Activated CD4-positive, alpha-beta T cell treated with anti-CD3 and anti-CD28 coated beads for 24 hours (primary cell): ENCODE measurements around the gene TTLL5.
"Not testable (repeated sequence)": the region's sequence is repeated elsewhere in the genome, so short reads cannot be mapped to it uniquely, and the experiment has no call there.

Experiments used
- DNase-seq, 2 donors: peaks; one replicate each; pipeline ENCODE4 v3.0.0-alpha.2; 2020; ENCODE audit warnings: low read depth in 2 of 2

The TTLL5 gene

DNA sequence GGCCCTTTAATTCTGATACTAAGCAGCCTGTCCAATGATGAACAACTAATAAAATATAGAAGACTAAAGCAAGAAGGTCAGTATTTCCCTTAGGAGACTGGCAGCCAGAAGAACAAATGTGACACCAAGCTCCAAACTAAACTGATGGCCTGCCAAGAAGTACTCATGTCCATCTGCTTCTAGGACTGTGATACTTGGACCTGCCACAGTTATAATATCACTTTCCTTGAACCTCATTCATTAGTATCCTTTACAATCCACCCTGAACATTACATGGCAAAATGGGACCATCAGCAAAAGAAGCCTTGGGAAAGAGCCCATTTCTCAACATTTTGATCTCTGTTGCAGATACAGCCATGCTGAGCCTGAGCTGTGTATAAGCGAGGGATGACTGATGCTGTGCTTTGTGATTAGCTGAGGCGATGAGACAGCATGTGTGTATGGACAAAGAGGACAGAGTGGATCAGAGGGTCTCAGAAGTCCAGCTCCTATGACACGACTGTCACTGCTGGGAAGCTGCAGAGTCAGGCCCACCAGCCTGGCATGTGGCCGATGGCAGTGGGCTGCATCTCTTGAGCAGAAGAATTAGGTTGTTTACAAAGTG, 246.8 kb downstream of the TTLL5 start:
- no peak for DNase-seq

DNA sequence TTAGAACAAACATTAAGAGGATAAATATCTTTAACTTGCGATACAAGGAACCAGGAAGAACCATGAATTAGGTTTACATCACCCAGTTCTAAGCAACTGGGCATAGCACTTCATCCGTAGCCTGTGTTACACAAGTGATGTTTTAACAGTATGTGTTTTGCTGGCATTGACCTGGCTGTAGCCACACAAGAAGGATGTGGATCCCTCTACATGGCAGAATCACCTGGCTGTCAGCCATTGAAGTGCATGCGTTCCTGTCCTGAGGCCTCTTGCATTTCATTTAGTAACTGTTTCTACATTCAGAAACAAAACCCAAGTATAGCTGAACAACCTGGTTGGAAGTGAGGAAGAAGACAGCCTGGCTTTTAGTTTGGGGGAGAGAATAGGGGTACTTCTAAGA, 248.6 kb downstream of the TTLL5 start:
- DNase-seq, result no peak

DNA sequence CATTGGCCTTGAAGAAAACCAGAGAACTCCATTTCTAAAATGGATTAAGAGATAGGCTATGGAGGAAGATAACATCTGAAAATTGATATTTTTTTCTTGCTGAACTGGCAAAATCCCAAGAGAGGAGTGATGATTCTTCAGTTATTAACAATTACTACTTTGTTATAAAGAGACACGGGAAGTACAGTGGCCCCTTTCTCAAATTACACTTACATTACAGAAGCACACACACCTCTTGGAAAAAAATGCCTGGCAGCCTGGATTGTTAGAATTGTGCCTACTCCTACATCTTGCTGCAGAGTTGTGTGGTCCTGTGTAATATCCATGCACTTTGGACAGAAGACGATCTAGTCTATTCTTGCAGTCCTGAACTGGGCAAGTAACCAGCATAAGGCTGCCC, 249.0 kb downstream of the TTLL5 start:
- DNase-seq, result no peak

DNA sequence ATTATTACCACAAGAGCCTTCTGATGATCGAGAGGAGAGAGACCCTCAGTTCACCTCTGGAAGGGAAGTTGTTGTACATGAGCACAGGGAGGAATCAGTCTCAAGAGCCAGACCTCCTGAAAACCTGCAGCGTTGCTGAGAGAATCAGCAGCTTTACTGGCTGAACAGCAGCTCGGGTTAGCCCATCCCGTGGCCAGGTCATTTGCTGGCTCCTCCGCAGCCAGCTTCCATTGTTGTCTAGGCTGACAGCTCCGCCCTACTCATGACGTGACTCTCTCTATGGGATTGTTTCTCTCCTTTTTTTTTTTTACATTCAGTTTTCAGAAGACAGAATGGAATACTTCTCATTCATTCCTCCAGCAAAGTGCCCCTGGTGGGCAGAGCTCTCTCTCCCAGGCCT, 250.8 kb downstream of the TTLL5 start:
- no peak for DNase-seq

DNA sequence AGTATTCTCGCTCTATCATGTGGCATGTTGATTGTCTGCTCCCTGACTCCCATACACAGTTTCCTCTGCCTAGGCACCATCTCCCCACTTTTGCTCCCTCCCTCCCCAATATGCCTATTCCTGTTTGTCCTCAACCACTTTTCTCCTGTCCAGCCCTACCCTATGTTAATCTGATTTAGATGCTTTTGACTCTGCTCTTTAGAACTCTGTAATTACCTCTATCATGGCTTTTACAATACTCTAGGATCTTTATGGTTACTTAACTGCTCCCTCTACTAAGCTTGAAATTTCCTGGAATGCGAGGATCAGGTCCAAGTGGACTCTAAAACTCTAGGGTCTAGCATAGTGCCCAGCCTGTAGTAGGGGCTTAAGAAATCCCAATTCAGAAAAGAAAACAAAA, 252.1 kb downstream of the TTLL5 start:
- no peak for DNase-seq

DNA sequence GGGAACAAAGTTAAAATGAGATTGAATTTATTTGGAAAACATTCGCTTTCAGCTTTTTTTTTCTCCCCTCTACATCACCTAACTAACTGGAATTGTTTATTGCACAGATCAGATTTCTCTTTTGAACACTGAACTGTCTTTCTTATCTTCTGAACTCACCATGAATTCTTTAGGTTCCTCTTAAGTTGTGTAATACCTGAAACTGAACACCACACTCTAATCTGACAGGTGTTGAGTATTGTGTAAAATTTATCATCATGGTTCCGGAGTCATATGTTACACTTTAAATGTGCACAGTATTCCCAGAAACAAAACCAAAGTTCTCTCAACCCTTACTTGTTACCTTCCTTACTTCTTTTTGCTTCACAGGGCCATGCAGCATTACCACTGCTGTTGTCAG, 254.0 kb downstream of the TTLL5 start:
- DNase-seq, result no peak

DNA sequence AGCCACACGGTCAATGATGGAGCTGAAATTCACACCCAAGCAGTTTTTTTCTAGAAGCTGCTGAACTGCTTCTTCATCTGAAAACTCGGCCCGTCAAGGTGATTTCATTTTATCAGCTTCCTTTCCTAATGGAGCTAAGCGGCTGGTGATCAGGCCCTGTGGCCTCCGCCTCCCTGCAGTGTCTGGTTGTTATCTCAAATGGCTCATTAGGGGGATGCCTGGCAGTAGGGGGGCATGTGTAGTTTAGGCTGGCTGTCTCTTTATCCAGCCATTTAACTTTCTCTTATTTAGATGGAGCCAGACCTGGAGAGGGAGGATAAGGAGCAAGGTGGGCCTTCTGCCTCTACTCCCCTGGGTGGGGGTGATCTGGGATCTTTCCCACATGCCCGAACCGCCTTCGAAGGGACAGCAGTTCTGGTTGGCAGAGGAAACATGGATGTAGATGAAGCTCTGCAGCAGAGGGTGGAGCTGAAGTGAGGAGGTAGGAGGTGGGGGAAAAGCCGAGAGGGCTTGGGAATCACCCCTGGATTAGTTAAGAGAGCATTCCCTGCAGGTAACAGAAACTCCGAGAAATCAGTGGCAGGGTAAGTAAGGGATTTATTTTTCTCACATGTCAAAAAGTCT, 256.4 kb downstream of the TTLL5 start:
- DNase-seq, result no peak

DNA sequence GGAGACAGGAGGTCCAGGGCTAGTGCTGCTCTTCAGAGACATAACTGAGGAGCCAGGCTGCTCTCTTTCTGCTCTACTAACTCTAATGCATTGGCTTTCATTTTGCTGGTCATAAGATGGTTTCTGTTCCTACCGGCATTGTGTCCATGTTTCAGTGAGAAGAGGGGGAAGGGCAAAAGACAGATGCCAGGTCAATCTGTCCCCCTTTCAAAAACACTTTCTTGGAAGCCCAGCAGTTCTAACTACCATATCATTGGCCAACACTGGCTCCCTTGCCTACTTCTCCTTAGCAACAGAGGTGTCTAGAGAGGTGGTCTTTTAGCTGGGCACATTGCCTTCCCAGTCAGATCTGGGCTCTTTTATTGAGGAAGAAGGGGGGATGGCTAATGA, 256.9 kb downstream of the TTLL5 start:
- no peak for DNase-seq

DNA sequence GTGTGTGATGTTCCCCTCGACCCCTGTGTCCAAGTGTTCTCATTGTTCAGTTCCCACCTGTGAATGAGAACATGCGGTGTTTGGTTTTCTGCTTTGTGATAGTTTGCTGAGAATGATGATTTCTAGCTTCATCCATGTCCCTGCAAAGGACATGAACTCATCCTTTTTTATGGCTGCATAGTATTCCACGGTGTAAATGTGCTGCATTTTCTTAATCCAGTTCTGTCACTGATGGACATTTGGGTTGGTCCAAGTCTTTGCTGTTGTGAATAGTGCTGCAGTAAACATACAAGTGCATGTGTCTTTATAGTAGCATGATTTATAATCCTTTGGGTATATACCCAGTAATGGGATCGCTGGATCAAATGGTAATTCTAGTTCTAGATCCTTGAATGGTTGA, 259.4 kb downstream of the TTLL5 start:
- DNase-seq, result not testable (repeated sequence)

DNA sequence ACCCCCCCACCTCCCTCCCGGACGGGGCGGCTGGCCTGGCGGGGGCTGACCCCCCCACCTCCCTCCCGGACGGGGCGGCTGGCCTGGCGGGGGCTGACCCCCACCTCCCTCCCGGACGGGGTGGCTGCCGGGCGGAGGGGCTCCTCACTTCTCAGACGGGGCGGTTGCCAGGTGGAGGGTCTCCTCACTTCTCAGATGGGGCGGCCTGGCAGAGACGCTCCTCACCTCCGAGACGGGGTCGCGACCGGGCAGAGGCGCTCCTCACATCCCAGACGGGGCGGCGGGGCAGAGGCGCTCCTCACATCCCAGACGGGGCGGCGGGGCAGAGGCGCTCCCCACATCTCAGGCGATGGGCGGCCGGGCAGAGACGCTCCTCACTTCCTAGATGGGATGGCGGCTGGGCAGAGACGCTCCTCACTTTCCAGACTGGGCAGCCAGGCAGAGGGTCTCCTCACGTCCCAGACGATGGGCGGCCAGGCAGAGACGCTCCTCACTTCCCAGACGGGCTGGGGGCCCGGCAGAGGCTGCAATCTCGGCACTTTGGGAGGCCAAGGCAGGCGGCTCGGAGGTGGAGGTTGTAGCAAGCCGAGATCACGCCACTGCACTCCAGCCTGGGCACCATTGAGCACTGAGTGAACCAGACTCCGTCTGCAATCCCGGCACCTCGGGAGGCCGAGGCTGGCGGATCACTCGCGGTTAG, 264.2 kb downstream of the TTLL5 start:
- DNase-seq, result not testable (repeated sequence)

DNA sequence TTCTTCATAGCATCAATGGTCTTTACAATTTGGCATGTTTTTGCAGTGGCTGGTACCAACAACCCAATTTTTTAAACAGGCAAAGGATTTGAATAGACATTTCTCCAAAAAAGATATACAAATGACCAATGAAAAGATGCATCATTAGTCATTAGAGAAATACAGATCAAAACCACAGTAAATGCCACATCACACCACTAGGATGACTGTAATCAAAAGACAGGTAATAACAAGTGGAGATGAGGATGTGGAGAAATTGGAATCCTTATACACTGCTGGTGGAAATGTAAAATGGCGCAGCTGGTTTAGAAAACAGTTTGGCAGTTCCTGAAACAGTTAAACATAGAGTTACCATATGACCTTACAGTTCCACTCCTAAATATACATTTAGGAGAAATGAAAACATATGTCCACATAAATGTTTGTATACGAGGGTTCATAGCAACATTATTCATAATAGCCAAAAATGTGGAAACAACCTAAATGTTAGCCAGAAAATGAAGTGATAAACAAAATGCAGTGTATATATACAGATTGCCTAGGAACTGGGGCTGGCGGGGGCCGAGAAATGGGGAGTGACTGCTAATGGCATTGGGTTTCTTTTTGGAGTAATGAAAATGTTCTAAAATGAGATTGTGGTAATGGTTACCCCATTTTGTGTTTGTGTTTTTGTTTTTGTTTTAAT, 265.5 kb downstream of the TTLL5 start:
- DNase-seq, result no peak

DNA sequence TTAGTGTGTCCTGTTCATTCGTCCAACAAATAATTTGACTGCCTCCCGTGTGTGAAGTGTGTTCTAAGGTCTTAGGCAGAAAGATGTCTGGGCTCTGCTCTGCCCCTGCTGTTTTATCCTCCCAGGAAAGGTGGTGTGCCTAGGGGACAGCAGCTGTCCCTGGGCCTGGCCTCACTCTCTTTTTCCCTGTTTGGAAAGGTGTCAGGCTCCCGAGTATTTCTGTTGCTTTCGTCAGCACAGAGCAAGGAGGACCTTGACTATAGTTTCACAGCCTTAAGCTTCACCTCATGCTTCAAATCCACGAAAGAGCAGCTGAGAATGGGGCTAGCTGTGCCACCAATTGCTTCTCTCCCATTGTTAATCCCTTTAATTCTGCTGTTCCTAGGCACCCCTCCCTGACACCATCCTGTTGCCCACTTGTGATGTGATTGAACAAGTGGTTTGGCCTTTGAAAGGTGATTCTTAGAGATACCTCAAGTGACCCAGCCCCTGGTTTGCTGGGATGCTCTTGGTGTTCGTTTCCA, 266.6 kb downstream of the TTLL5 start:
- no peak for DNase-seq

DNA sequence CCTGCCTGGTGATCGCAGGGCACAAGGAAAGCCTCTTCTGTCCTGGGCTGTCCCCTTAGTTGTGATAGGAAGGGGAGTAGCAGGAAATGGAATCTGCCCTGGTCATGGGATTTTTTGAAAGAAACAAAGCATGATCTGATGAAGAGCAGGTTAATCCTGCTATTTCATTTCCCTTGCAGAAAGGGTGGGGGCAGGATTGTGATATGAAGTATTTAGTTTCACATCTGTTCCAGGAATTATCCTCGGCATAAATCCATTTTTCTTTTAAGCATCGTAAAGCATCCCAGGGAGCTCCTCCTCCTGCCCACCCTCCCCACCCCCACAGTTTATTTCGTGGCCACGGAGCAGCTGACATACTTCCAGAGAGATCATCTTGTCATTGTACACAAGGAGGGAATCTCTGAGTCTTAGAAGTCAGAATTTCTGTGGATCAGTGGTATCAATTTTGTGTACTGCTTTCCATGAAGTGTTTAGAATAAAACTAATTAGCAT, 267.7 kb downstream of the TTLL5 start:
- no peak for DNase-seq

DNA sequence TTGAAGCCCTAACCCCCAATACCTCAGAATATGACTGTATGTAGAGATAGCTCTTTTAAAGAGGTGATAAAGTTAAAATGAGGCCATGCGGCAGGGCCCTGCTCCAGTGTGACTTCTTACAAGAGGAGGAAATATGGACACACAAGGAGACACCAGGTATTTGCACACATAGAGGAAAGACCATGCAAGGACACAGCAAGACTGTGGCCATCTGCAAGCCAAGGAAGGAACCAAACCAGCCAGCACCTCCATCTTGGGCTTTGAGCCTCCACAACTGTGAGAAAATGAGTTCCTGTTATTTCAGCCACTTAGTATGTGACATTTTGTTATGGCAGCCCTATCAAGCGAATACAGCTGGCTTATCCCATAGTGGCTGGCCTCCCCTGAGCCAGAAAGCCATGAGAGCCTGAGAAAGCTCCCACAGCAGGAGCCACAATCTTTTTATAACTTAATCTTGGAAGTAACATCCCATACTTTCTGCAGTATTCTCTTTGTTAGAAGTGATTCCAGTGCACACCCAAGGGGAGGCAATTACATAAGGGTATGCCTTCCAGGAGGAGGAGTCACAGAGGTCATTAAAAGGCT, 272.8 kb downstream of the TTLL5 start:
- DNase-seq, result no peak

DNA sequence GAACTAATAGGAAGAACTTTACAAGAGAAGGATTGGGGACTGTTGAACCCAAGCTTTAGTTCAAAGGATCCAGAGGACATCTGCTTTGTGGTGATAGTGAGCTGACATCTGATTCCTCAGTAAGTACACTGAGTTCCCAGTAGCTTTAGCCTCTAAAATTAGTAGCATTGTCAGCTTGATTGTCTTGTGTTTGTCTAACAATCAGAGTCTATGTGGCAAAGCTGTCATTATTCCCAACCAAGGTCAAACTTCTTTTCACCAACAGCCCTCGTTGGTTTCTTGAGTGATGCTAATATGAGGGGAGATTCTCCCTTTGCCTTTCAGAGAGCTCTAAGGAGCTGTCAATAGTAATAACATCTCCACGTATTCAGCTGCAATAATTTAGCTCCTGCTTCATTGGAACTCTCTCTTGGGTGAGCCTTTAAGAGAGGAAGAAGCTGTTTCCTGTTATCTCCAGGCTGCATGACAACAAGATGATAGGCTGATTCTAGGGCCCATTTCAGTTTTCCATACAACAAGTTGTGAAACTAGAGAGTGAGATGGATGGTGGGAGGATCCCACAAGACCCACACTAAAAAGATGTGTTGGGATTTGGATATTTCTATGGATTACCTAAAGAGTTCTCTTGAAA, 274.1 kb downstream of the TTLL5 start:
- DNase-seq, result no peak

DNA sequence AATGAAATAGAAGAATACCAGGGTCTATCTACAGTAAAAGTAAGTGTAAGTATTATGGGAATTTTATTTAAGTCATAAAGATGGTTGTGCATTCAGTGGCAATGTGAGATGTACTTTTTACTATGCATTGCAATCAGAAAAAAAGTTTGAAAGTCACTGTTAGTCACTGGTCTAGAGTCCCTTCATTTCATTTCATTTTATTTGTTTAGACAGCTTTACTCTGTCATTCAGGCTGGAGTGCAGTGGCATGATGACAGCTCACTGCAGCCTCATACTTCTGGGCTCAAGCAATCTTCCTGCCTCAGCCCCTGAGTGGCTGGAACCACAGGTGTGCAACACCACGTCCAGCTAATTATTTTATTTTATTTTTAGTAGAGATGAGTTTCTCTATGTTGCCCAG, 278.2 kb downstream of the TTLL5 start:
- no peak for DNase-seq

DNA sequence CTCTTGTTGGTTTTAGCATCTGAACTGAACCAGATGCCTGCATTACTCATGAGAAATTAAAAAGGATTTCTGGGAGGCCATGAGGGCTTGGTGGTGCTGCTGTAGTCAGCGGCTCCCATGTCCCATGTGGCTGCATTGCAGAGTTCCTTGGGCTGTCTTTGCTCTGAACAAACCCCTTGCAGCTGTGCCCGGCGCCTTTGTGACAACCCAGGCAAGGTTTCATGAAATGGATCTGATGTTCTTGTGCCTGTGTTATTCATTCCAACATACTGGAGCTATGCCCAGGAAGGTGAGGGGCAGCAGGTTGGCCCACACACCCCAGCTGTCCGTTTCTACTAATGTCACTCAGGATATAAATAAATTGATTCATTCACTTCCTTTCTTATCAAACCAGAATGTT, 280.0 kb downstream of the TTLL5 start:
- DNase-seq, result no peak

DNA sequence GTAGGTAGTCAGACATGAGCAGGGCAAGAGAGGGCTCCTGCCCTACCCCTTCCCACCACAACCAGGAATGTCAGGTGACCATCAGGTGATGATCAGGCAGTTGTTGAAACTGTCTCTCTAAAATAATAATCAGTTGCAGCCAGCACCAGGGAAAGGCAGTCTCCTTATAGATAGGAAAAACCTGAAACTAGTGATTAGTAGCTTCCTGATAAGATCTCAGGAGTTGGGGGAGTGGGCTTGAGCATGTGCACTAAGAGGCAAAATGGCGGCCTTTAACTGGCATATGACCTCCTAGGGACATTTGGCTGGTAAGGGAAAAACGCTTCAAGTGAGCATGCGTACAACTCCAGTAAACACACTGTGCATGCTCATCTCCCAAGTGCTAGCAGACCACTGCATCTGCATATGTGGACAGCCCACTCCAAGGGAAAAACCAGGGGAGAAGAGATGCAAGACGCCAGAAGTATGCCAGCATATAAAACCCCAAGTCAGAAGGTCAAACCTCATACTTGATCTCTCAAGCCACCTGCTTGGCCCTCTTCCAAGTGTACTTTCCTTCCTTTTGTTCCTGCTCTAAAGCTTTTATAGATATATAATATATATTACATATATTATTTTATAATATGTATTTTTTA, 283.7 kb downstream of the TTLL5 start:
- no peak for DNase-seq

DNA sequence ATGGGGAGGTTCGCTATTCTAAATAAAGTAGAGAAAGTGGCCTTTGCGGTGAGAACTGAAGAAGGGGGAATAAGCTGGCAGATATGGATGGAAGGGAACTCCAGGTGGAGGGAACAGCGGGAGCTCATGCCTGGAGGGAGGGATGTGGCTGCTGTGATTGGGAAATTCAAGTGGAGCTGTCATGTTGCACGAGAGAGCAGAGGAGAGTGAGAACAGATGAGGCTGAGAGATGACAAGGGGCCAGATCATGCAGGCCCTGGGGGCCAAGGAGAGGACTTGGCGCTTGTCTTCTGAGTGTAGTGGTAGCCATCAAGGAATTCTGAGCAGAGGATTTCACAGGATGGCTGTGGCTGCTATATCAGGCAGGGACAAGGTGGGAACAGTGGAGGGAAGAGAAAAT, 285.7 kb downstream of the TTLL5 start:
- DNase-seq, result no peak

DNA sequence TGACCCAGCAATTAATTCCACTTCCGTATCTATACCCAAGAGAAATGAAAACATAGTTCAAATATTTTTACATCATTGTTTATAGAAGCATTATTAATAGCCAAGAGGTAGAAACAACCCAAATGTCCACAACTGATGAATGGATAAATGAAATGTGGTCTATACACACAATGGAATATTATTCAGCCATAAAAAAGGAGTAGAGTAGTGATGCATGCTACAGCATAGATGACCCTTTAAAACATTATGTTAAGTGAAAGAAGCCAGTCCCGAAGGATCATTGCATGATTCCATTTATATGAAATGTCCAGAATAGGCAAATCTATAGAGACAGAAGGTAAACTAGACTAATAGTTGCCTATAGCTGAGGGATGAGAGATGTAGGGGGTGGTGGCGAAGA, 291.4 kb downstream of the TTLL5 start:
- no peak for DNase-seq

DNA sequence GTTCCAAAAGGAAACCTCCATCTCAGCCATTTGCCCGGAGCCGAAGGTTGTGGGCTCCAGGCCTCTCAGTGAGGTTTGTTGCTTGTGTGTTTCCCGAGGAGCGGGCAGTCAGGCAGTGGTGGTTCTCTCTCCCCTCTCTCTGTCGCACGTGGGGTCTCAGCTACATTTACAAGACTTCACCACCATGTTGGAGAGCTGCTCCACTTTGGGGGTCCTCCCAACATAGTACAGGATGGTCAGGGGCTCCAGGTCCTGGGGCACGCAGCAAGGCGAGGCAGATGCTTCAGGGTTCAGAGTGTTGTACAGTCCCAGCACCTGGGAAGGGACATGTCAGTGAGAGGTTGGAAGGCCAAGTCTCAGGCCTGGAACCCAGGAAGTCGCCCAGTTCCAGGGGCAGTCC, 298.0 kb downstream of the TTLL5 start:
- DNase-seq, result no peak
